Activated effector memory CD4-positive, alpha-beta T cell treated with Interleukin-2 at 50 U/mL for 16 hours (primary cell): ENCODE results near the gene RBFOX1.

Experiments used
- DNase-seq: peaks from one replicate; pipeline ENCODE4 v3.0.0-alpha.2; 2020

Gene RBFOX1

DNA sequence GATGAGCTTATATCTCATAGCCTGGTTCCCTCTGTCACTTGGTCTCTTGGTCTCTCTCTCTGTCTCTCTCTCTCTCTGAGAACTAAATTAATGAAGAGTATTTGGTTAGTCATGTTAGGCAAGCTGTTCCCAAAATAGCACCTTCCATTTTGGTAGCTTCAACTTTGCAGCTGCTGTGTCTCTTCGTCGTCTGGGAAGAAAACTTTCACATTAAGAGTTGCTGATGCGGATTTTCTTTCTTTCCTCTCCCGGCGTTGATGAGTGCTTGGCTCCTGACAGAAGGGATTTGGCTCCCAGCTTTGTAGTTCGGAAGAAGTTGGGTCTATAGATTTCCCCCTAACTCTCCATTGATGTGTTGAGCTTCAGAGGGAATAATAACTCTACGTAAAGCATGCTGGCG, at the start of gene RBFOX1:
TSS of gene RBFOX1 (plus strand) at position 235 of the 400 bp plus-strand sequence.
- DNase-seq: no peak

DNA sequence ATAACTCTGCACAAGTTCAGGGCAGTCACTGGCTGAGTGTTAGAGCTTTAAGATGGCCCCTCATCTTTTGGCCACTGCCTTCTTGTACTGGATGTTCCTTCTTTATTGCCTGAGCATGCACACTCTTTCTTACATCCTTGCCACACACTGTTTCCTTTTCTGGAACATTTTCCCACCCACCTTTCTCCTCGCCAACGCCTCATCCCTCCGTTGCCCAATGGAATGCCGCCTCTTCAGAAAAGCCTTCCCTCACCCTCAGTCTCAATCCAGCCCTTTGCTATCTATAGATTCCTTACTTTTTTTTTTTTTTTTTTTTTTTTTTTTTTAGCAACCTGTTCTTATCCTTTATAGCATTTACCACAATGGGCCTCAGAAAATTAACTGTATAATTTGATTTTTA, 47.9 kb upstream of the RBFOX1 start:
- no peak for DNase-seq

DNA sequence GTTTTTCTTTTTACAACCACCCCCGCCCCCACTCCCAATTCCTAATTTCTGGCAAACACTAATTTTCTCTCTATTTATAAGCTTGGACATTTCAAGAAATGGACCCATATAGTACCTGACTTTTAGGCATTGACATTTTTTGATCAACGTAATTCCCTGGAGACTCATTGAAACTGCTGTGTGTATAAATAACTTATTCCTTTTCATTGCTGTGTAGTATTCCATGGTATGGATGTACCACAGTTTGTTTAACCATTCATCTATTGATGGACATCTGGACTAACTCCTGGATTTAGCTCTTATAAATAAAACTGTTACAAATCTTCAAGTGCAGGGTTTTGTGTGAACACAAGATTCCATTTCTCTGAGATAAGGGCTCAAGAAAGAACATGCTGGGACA, 47.1 kb upstream of the RBFOX1 start:
- DNase-seq: no peak

DNA sequence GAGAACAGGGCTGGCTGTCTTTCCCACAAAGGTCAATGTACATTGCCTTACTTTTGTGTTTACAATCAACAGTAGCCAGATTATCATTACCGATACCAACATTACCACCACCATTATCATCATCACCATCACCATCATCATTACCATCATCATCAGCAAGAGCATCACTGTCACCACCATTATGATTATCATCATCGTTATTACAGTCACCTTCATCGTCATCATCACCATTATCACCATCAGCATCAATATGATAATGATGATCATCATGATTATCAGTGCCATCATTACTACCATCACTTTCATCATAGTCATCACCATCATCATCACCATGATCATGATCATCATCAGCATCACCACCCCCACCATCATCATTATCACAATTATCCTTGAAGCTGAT, 43.3 kb upstream of the RBFOX1 start:
- DNase-seq: no peak

DNA sequence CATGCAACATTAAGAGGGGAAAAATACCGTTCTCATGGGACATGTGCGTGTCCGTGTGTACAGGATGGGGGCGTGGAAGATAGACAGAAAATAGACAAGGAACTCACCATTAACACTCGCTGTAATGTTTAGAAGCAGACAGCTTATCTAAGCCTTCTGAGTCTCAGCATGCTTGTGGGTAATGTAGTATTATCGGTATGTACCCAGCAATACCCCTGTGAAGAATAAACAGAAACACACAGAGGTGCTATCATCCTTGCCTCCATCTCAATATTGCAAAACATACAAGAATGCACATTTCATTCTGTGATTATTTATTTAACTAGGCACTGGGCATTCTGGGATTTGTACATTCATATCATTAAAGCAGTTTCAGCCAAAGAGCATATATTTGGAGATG, 42.0 kb upstream of the RBFOX1 start:
- DNase-seq: no peak

DNA sequence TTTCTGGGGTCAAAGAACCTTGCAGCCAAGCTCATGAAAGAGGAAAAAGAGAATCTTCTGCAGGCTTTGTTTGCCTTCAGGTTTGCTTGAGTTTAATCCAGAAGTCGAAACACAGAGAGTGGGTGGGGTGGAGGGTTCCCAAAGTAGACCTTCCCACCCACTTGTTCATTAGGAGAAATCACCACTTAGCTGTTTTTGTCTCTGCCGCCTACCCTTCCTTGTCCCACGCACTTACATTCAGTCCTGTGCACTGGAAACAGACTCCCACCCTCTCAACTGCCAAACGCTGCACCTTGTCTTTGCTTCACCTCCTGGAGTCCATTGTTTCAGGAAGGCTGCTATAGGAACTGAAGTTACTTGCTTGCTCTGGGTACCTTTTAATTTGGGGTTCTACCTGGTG, 38.6 kb upstream of the RBFOX1 start:
- no peak for DNase-seq

DNA sequence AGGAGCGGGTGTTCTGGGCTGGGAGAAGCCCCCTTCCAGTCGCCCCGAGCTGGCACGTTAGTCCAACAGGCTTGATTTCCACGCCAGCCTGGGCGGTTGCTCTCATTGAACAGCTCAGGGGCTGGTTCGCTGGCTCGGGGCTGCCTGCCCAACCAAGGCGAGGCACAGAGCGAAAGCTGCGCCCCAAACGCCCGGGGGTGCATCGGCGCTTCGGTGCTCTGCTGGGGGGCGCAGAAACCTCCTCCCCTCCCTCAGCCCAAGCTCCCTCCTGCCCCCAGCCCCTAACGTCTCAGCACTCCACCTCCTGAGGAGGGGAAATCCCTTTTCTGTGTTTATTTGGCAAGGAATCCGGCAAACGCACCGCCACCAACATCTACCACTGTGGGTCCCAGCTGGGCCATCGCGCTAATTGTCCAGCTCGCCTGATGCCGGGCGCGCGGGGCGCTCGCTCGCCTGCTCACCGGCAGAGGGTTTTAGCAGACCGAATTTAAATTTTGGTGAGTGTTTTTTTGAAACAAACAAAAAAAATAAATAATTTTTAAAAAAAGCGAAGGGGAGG, 29.5 kb upstream of the RBFOX1 start:
- no peak for DNase-seq

DNA sequence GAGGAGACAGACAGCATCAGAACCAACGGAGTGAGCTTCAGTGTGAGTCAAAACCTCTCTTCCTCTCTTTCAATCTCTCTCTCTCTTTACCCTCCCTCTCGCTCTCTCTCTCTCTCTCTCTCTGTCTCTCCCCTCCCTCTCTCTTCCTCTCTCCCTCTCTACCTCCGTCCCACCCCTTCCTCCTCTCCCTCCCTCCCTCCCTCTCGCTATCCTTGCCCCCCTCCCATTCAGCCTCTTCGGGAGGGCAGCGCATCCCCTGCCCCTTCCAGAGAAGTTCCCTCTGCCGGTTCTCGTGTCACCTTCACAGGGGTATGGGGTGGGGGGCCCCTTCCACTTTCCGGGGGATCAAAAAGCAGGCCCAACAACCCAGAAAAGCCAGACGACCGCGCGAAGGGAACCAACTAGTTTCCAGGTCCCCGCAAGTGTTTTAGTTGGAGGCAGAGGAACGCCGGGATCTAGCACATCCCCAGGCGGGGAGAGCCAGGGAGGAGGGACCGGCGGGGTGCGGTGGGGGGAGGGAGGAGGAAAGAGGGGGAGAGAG, 28.9 kb upstream of the RBFOX1 start:
- DNase-seq: no peak

DNA sequence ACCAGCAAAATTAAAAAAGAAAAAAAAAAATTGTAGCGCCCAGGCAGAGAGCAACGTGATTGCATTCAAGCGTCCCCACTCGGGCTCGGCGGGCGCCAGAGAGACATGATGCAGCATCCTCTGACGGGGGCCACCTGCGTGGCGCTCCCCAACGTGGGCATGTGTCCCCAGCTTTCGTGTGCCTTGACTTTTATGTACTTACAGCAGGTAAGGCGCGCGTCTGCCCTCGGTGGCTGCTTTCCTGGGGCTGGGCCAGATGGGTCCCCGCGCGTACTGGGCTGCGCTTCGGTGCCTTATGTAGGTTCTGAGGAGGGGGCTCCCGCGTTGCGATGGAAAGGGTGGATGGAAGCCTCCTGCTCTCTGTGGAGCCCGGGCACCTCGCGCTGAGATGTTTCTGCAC, 28.4 kb upstream of the RBFOX1 start:
- DNase-seq: no peak

DNA sequence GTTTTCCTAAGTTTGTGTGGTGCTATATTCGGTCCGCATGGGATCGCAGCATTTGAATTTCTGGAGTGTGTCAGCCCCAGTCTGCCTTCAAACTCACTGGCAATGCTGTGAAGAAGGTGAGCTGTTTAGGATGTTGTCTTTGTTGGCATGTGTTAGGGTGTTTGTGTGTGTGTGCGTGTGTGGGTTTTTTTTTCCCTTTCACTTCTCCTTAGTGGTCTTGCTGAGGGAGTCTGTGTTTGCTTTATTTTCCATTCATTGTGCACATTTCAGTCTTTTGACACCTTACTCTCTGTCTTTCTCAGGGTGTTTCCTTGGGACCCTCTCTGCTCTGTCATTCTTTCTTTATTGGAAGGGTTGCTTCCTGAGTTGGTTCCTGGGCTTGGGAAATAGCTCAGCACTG, 27.7 kb upstream of the RBFOX1 start:
- no peak for DNase-seq

DNA sequence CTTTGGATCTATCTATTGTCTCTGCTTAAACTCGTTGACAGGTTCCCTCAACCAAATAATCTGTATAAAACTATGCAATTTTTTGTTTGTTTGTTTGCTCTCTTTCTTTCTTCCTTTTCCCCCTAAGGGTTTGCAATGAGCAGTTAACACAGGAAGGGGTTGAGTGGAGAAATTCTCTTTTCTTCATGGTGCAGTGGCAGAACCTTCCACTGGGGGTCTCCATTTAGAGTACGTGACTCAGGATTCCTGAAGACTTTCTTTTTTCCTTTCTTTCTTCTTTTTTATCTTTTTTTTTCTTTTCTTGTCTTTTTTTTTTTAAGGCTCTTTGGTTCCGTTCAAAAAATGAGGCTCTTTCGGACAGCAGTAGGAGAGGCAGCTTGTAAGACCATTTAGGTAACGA, 19.5 kb upstream of the RBFOX1 start:
- no peak for DNase-seq

DNA sequence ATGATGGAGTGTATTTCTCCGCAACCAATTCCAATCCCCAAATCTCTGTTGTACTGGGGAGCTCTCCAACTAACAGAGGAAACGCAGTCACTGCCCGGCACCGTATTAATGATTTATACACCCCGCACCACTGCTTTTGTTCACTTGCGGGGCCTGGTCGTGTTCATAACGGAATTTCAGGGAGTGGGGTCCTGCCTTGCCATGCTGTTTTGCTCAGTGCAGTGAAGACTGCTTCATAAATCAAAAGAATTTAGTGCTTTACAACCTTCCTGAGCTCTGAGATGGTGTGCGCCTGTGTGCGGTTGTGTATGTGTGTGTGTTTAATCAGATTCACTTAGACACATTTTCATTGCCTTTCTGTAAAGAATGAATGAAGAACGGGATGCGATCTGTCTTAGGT, 18.5 kb upstream of the RBFOX1 start:
- DNase-seq: no peak

DNA sequence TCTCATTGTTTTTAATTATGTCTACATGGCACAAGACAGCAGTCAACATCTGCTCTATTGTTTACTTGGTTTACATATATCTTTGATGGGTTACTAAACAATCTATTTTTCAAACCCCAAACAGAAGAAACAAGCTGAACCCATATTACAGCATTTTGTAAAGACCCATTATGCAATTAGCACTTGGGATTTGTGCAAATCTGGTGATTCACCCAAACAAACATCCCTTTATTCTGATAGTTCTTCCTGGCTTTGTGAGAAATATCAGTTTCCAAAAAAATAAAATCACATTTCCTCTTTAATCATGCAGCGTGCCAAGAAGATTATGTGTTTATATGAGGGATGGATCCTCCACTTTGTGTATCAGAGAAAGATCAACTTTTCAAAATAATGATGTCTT, 16.8 kb upstream of the RBFOX1 start:
- DNase-seq: no peak

DNA sequence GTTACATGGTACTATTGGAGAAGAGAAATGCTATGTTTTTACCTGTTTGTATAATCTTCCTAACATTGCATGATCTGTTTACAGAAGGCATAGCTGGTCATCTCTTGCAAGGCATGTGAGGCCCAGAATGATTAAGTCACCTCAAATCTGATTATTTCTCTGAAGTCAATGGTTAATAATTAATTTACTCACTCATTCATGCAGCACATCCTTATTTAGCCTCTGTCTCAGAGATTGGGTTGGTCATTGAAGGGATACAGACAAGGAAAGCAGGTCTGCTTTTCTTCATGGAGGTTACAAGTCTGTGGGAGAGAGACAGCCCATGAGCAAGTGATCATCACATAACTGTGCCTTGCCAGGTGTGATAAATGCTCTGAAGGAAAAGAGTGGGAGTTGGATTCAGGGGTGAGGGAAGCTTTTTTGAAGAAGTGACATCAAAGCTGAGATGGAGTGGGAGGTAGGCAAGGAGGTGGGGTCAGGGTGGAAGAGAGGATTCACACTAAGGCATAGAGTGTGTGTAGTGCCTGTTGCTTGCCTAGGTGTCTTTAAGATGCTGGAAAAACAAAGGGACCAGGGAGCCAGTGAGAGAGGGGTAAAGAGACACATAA, 16.3 kb upstream of the RBFOX1 start:
- no peak for DNase-seq

DNA sequence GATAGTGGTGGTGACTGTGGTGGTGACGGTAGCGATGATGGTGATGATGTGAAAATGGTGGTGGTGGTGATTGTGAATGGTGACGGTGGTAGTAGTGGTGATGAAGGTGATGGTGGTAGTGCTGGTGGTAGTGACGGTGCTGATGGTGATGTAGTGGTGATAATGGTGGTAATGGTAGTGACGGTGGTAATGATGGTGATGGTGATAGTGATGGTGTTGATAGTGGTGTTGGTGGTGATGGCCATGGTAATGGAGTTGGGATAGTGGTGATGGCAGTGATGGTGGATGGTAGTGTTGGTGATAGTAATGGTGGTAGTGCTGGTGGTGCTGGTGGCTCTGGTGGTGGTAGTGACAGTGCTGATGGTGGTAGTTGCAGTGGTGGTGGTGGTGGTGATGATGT, 14.7 kb upstream of the RBFOX1 start:
- DNase-seq: no peak

DNA sequence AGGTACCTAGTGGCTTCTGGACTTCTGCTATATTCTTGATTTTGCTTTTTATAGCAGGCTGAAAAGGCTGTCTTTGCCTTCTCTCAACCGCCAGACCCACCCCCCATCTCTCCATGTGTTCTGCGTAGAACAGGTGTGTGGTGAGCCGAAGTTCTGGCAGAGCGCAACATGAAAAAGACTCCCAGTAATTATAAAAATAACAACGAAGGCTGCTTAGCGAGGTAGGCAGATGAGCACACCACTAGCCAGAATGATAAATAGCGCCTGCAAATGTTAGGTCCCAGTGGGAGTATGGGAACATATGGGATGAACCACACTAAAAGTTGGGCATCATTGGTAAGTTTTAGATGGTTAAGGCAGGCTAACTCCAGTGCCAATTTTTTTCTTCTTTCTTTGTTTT, 14.0 kb upstream of the RBFOX1 start:
- no peak for DNase-seq

DNA sequence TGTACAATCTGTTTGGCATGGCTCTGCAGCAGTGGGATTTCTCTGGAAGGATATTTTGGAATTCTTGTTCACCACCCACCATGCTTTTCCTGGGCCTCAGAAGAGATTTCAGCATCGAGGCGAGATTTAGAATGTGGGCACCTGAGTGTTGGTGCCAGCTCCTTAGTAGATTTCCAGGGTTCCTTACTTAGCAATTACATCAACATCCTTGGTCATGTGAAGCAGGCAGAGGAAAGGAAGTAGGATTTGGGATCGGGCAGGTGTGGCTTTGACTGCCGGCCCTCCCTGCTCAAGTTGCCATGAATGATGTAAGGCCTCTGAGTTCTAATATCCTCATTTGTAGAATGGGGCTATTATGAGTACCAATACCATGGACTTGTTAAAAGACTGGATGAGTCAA, 13.1 kb upstream of the RBFOX1 start:
- no peak for DNase-seq

DNA sequence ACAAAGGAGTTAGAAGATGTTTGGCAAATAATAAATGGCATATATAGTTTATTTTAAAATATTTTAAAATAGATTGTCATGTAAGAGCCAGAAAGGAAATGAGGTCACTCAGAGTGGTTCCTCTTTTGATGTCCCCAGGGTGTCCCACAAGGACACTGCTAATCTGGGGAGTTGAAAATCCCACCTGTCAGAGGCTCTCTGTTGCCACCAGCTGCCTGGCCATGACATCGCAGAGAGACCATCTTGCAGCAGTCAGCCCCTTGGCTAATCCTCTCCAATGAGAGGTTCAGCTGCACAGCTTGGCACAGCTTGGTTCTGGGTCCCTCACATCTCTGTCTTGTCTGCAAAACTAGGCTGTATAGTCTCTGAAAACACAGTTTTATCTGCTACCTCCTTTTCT, 11.0 kb upstream of the RBFOX1 start:
- DNase-seq: no peak

DNA sequence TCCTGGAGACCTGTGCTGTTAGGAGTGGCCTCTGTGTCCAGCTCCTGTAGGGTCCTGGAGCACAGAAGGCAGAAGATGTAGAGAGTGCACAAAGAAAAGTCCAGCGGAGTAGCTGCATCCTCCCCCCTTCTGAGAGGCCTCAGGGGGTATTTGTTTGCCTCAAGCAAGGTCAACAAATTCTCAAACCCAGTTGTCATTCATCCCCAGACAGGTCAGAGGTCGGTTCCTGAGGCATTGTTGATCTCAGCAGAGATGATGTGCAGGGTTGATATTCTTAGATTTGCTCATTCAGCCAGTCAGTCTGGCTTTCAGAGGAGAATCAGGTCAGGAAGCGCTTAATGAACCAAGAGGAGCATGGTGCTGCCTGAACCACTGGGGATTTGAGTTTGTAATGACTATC, 8.3 kb upstream of the RBFOX1 start:
- DNase-seq: no peak

DNA sequence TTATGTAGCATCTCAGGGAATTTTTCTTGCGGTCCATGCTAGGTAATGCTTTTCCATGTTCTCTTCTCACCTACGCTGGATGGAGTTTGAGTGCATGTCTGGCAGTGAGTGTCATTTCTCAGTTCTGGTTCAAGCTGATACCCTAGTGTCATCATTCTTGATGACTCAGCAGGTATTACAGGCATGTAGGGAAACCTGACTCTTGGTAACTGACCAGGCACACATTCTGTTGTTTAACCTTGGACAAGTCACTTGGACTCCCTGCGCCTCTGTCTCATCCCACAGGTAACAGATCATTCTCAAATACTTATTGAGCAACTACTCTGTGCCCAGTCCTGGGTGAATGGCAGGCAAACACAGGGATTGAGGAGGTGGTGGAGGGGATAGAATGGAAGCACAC, 6.8 kb upstream of the RBFOX1 start:
- DNase-seq: no peak

DNA sequence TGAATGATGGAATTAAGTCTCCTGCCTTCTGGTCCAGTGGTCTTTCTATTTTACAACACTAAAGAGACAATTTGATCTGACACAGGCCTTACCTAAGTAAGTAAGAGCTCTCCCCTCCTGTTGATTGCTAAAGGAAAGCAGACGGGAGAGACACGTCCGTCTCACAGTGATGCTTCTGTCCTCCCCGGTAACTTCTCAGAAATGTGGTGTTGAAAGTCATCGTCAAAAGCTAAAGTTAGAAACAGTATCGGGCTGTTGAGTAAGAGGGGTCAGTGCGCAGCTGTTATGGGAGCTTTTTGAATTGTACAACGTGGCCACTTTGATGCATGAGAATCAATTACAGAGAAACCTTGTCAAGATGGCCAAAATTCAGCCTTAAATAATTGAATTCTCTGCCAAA, 1.9 kb upstream of the RBFOX1 start:
- DNase-seq: no peak

DNA sequence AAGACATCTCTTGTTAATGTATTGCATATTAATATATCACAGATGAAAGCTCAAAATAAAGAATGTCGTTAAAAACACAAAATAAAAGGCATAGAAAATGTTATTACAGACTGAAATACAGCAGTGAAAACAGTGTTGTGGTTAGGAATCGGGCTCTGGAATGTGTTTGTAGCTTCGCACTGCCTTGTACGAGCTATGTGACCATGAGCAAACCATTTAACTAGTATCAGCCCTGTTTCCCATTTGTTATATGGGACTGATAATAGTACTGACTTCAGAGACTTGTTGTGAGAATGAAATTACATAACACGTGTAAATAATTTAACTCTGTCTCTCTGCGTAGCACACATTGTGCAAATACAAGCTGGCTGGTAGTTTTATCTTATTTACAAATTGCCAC, 648 bp upstream of the RBFOX1 start:
- no peak for DNase-seq

DNA sequence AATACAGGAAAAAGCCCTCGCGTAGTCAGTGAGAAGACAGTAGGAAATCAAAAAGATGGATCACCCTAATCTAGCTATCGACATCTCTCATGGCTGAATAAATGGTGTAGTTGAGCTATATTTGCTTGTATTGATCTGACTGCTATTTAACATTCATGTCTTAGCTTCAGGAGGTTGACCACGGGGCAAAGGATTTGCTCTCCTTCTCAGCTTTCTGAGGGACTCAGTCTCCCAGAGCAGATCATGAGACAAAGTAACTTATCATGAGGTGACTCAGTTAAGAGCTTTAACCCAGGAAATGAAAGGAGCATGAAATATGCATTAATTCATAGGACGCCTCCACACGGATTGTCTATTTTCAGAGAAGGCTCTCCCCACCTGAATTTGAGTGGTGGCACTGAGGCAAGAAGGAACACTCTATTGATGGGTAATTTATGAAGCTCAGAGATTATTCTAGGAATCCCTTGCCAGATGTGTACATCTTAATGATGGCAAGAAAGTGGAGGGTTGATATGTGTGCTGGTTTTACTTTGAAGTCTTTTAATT, 608 bp downstream of the RBFOX1 start:
- DNase-seq: no peak

DNA sequence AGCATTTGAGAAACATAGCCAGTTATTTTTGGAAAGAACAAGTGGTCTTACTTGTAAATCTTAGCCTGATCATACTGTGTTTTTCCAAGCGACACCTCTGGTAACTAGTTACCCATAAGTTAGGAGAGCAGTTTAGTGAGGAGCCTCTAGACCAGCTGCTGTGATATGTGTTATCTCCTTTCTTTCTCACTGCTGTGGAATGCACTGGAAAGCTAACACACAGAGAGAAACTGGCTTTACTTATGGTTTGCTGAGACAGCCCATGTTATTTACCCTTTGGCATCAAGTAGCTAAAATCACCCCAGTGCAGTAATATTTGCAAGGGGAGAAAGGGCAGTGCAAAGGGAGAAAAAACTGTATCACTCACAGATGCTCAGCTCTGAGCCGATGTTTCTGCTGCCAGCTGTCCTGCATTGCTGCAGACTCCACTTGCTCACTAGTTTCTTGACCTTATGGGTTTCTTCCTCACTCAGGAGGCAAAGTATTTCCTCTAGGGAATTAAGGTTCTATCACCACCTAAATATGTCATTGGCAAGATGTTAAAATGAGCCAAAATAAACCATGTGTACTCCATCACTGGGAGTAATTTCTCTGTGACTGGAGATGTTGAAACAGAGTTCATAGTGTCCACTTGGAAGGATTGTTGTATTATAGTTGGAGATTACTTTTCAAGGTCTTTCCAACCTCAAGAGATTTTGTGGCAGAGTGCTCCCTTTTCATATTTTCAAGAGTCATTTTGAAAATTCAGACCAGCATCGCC, 2.3 kb downstream of the RBFOX1 start:
- DNase-seq: no peak
